IPS-18c (cell line): ENCODE results near the gene SLC35F6.
"Not testable (repeated sequence)": the region's sequence is repeated elsewhere in the genome, so short reads cannot be mapped to it uniquely, and the experiment has no call there.

Experiments
- H3K4me3 ChIP-seq: 2 replicates; pipeline ENCODE4 v1.7.0; 2013; ENCODE audit warnings: low read depth, mild to moderate bottlenecking, low read length, moderate library complexity; ENCODE audit not compliant: insufficient read depth
- H3K9me3 ChIP-seq: one replicate; pipeline ENCODE4 v1.6.1; 2013; ENCODE audit warnings: mild to moderate bottlenecking, low read length, moderate library complexity; ENCODE audit not compliant: control insufficient read depth, insufficient read depth

The SLC35F6 gene

DNA sequence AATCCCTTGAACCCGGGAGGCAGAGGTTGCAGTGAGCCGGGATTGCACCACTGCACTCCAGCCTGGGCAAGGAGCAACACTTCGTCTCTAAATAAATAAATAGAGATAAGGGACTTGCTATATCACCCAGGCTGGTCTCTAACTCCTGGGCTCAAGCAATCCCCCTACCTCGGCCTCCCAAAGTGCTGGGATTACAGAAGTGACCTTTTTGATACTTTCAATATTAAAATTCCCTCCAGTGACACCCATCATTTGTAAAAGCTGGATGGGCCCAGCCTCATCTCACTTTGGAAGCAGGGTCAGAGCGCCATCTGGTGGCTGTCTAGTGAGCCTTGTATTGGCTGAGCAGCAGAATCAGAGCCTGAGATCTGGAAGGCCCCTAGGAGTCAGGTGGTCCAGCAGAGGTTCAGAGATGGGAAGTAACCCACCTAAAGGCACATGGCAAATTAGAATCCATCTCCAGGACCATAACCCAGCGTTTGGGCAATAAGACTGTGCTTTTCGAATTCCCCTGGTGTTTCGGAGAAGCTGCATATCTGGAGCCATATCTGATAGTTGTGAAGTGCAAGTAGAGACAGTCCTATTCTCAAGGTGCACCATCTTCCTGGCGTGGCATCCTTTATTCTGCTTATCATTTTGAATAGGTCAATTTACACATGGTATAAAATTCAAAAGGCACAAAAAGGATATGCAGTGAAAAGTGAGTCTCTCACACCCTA is 18.3 kb upstream of the SLC35F6 start:
- no peaks in the 10 kb centered on the region for H3K9me3 ChIP-seq

DNA sequence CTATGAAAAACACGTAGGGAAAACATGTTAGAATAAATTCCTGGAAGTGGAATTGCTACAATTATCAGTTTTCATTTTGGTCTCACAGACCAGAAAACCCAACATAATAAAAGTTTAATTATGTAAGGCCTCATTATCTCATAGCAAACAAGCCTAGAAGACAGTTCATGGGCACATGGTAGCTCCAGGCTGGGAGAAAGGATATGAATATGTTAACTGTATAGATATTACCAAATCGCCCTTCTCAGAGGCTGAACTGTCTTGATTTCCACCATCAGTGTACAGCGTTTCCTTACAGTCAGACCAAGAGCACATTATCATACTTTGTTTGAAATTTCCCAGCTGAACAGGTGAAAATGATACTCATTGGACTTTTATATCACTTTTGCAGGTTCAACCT is 17.1 kb upstream of the SLC35F6 start:
- peaks cover 4% of the 10 kb centered on the region for H3K9me3 ChIP-seq
- no peak overlapping the region for H3K4me3 ChIP-seq

More for the DNA sequence above, 18.3 kb upstream of the SLC35F6 start:
- H3K4me3 ChIP-seq = no peak overlapping the region

DNA sequence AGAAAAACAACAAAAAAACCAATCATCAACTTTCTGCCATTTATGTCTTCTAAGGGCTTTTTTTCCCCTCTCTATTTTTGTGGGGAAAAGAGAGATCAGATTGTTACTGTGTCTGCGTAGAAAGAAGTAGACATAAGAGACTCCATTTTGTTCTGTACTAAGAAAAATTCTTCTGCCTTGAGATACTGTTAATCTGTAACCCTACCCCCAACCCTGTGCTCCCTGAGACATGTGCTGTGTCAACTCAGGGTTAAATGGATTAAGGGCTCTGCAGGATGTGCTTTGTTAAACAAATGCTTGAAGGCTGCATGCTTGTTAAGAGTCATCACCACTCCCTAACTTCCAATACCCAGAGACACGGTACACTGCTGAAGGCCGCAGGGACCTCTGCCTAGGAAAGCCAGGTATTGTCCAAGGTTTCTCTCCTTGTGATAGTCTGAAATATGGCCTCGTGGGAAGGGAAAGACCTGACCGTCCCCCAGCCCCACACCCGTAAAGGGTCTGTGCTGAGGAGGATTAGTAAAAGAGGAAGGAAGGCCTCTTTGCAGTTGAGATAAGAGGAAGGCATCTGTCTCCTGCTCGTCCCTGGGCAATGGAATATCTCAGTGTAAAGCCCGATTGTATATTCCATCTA is 14.2 kb upstream of the SLC35F6 start:
- not testable (repeated sequence) for H3K4me3 ChIP-seq

DNA sequence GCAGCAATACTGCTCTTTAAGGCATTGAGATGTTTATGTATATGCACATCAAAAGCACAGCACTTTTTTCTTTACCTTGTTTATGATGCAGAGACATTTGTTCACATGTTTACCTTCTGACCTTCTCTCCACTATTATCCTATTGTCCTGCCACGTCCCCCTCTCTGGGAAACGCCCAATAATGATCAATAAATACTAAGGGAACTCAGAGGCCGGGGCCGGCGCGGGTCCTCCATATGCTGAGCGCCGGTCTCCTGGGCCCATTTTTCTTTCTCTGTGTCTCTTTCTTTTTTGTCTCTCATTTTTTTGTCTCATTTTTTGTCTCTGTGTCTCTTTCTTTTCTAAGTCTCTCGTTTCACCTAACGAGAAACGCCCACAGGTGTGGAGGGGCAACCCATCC is 13.6 kb upstream of the SLC35F6 start:
- not testable (repeated sequence) for H3K4me3 ChIP-seq, H3K9me3 ChIP-seq

More for the DNA sequence above, 14.2 kb upstream of the SLC35F6 start:
- not testable (repeated sequence) for H3K9me3 ChIP-seq

DNA sequence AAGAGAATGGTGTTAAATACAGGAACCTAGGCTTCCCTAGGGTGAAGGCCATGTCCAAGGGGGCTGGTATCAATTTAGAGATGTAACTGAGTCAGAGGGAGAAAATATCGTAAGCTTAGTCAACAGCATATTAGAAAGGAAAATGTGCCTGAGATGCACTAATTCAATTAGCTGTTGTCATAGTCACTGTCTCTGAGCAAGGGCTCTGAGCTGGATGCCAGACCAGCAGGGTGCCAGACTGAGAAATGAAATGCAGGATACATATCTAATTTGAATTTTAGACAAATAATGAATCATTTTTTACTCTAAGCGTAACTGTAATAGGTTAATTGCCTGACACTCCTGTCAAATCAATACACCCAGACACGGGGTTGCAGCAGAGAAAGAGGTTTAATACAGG is 11.4 kb upstream of the SLC35F6 start:
- H3K4me3 ChIP-seq = no peak overlapping the region
- peaks cover 4% of the 10 kb centered on the region for H3K9me3 ChIP-seq

DNA sequence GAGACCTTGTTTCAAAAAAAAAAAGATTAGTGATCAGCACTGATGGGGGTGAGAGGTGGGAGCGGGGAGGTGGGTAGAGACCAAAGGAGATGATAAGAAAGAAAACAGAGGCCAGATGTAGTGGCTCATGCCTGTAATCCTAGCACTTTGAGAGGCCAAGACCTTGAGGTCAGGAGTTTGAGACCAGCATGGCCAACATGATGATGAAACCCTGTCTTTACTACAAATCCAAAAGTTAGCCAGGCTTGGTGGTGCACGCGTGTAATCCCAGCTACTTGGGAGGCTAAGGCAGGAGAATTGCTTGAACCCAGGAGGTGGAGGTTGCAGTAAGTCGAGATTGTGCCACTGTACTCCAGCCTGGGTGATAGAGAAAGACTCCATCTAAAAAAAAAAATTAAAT is 9.5 kb upstream of the SLC35F6 start:
- Histone ChIP-seq H3K4me3 (no peak overlapping the region), H3K9me3 (peaks cover 4% of the 10 kb centered on the region)

DNA sequence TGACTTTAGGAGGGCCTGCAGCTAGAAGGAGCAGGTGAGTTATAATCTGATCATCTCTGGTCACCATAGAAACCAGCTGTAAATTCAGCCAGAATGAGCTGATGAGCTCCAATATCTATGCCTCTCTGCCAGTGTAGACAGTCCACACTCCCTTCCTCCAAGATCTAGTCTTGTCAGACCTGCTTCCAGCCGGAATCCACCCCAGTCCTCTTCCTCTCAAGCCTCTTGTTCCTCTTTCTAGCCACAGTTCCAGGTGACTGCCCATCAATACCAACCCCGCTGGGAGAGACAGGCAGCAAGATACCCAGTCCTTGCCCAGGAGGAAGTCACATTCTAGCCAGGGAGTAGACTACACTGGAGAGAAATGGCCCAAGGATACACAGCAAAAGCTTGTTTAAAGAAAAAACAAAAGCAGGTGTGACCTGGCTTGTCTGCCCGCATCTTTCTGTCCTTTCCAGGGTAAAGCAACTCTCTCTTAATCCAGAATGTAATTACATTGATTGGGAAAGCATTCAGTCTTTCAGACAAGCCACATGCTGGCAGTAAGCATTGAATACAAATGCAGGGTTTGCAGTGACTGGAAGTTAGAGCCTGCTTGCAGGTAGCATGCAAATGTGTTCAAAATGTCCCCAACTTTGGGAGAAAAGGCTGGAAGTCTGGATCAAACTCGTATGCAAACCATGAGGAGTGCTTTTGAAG is 9.0 kb upstream of the SLC35F6 start:
- Histone ChIP-seq H3K4me3 (no peak overlapping the region), H3K9me3 (peaks cover 4% of the 10 kb centered on the region)

DNA sequence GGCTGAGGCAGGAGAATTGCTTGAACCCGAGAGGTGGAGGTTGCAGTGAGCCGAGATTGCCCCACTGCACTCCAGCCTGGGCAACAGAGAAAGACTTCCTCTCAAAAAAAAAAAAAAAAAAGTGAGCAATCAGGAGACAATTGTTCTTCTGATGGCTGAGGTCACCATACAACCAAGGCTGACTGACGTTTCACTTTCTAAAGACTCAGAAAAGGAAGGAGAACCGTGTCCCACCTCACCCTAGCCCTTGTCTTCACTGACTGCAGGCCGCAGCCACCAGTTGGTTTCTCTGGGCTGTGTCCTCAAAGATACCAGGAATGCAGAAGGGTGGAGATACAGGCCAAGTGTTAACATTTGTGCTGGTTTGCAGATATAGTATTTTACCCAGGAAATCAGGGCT is 7.7 kb upstream of the SLC35F6 start:
- Histone ChIP-seq H3K4me3 (no peak overlapping the region), H3K9me3 (peaks cover 4% of the 10 kb centered on the region)

DNA sequence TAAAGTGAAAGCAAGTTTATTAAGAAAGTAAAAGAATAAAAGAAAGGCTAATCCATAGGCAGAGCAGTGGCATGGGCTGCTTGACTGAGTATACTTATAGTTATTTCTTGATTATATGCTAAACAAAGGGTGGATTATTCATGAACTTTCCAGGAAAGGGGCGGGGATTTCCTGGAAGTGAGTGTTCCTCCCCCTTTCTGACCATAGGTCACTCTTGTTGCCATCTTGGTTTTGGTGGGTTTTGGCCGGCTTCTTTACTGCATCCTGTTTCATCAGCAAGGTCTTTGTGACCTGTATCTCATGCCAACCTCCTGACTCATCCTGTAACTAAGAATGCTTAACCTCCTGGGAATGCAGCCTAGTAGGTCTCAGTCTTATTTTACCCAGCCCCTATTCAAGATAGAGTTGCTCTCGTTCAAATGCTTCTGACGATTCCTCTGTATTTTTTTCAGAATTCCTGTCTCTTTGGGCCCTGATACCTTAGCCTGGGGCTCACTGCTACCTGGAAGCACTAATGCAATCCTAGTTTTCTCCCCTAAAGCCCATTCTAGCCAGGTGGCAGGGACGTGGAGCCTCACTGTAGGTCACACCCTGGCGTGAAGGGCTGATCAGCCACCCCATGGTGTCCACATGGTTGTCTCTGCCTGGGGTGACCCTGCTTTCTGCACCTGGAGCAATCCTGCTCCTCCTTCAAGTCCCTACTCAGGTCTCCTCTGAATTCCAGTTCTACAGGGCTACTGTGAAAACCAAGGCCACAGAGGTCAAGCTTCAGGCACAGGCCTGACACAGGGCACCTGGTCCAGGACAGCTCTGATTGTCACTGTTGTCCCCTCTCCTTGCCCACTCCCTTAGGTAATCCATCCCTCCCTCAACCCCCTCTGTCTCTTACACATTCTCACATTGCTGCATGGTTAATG is 6.0 kb upstream of the SLC35F6 start:
- Histone ChIP-seq H3K4me3 (no peak overlapping the region), H3K9me3 (no peaks in the 10 kb centered on the region)

DNA sequence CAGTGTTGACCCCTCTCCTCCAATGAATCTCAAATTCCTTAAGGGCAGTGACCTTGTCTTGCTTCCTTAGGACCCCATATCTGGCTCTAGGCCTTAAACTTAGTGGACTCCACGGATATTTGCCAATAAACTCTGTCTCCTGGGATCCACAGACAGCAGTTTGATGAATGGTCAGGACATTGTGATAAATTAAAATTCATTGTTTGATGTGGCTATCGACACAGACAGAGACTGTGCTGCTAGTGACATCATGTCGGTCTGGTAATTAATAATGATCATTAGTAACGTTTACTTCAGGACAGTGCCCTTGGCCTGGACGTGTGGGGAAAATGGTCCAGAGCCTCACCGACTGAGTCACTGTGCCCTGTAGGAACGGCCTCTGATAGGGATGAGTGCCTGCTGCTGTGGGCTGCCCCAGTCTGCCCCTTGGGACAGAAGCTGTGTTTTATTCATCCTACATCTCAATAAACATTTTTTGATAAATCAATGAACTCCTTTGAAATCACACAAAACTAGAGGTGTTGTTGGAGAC is 5.2 kb upstream of the SLC35F6 start:
- no peak overlapping the region for H3K4me3 ChIP-seq
- no peaks in the 10 kb centered on the region for H3K9me3 ChIP-seq

DNA sequence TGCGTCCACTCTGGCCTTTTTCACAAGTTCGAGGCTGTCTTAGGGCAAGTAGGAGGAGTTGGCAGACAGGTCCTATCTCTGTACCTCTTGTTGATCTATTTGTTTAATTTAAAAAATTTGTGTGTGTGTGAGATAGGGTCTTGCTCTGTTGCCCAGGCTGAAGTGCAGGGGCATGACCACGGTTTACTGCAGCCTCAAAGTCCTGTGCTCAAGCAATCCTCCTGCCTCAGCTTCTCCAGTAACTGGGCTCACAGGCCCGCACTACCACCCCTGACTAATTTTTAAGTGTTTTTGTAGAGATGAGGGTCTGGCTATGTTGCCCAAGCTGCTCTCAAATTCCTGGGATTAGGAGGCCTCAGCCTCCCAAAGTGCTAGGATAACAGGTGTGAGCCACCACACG is 4.2 kb upstream of the SLC35F6 start:
- no peaks in the 10 kb centered on the region for H3K9me3 ChIP-seq
- H3K4me3 ChIP-seq = no peak overlapping the region

DNA sequence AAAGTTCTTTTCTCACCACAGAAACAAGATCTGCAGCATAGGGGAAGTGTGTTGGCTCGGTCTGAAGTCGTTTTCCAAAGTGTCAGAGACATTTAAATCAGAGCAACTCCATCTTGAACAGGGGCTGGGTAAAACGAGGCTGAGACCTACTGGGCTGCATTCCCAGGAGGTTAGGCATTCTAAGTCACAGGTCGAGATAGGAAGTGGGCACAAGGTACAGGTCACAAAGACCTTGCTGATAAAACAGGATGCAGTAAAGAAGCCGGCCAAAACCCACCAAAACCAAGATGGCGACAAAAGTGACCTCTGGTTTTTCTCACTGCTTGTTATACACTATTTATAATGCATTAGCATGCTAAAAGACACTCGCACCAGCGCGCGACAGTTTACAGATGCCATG is 3.1 kb upstream of the SLC35F6 start:
- H3K4me3 ChIP-seq = not testable (repeated sequence)

DNA sequence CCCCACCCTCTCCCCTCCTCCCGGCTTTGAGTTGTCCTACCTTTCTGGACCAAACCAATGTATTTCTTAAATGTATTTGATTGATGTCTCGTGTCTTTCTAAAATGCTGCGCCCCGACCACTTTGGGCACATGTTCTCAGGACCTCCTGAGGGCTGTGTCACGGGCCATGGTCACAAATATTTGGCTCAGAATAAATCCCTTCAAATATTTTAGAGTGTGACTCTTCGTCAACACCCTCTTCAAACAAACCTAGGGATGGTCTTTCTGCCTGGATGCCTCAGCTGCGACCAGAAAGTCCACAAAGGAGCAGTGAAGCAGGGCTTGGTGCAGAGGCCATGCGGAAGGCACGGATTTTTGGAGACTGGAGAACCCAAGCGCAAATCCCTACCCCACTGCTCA is 1.1 kb upstream of the SLC35F6 start:
- H3K9me3 ChIP-seq = no peaks in the 10 kb centered on the region
- H3K4me3 ChIP-seq = no peak overlapping the region

More for the DNA sequence above, 3.1 kb upstream of the SLC35F6 start:
- not testable (repeated sequence) for H3K9me3 ChIP-seq

DNA sequence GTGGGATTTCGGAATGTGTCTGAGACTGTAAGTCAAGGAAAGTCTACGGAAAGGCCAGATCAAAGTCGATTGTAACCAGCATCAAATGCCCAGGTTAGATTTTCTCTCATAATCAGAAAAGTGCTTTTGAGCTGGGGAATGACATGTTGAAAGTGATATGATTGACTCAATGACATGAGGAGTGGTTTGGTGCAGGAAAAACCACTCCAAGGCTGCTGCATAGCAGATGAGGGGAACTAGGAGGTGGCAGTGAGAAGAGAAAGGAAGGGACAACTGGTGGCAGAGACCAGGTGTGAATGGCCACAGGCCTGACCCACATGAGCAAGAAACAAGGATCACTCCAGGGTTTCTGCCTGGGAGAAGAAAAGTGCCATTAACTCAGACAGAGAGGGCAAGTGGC is 822 bp downstream of the SLC35F6 start:
- Histone ChIP-seq H3K4me3 (peak overlapping the region; percentile 85; the same call in 1 of the 2 replicates), H3K9me3 (no peaks in the 10 kb centered on the region)

DNA sequence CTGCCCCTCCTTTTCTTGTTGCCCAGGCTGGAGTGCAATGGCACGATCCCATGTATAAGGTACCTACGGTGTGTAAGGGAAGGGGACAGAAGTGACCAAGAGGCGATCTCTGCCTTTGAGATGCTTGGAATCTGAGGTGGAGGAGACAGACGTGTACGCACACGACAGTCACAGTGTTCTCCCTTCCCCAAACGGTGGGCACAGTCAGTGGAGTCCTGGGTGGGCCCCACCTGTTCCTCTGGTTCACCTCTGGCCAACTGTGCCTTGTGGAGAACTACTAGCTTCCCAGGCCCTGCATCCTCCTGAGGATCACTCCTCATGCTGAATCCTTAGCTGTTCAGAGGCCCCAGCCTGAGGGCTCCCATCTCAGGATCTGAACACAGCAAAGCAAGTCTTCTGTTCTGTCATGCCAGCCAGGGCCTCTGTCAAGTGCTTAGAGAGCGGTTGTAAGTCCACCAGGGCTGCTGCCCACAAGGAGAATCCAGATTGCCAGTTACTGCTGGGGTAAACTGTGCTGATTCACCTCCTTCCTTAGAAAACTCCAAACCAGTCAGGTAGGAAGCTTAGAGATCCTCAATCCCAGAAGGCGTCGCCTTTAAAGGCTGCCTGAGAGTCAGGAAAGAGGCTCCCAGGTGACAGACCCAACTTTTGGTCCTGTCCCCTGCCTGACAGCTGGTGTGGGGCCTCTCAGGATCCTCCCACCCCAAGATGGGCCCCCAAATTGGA is 1.6 kb downstream of the SLC35F6 start:
- Histone ChIP-seq H3K9me3 (no peaks in the 10 kb centered on the region), H3K4me3 (no peak overlapping the region)

DNA sequence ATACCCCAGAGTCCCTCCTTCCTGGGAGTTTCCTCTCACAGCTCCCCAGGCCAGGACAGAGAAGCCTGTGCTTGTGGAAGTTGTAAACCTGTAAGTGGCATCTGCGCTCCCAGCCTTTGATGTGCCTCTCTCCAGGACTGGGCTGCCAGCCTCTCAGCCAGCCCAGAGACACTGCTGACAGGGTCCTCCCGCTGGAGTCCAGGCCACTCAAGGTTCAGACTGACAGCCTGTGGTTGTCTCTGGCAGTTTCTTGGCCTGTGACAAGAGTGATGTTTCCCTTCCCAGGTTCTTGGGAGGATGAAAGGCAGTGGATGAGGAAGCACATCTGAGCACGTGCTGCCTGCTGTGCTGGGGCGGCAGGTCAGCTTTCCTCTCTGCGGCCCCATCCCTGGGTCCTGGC is 3.0 kb downstream of the SLC35F6 start:
- Histone ChIP-seq H3K4me3 (no peak overlapping the region), H3K9me3 (no peaks in the 10 kb centered on the region)
